Sigmoid colon (tissue), 7 donors: ENCODE measurements around the gene MAP1S. TPM values are rescaled to one million over a fixed set of nuclear protein-coding genes. Genes with fewer than 3 reads are reported as not detected.

Experiments used
- DNase-seq: peaks from one replicate; pipeline ENCODE4 v3.0.0-alpha.2; 2019
- H3K27ac ChIP-seq, 4 donors: fragments of 200-600 bp; sonication (generic); one replicate each; pipeline ENCODE4 v1.5.1; 2016 to 2019; ENCODE audit warnings: mild to moderate bottlenecking in 1 of 4
- H3K27me3 ChIP-seq, 3 donors: fragments of 200-600 bp; sonication (generic); one replicate each; pipeline ENCODE4 v1.5.1; 2019; ENCODE audit warnings: mild to moderate bottlenecking in 1 of 3
- H3K36me3 ChIP-seq, 4 donors: fragments of 200-600 bp; sonication (generic); one replicate each; pipeline ENCODE4 v1.5.1; 2016 to 2019
- H3K4me1 ChIP-seq, 4 donors: fragments of 200-600 bp; sonication (generic); one replicate each; pipeline ENCODE4 v1.5.1; 2017 to 2019
- H3K4me3 ChIP-seq, 4 donors: fragments of 200-600 bp; sonication (generic); one replicate each; pipeline ENCODE4 v1.5.1; 2017 to 2019; ENCODE audit warnings: mild to moderate bottlenecking in 2 of 4, moderate library complexity in 1 of 4
- H3K9me3 ChIP-seq, 4 donors: fragments of 200-600 bp in 3 of 4; sonication (generic) in 3 of 4; one replicate each; pipeline versions ENCODE4 v1.5.1 to v1.6.1; 2013 to 2019
- EP300 ChIP-seq, 4 donors: sonication (generic); formaldehyde crosslinking; IDR thresholded peaks; one replicate each; pipeline ENCODE4 v1.6.1; 2017; ENCODE audit warnings: antibody characterized with exemption in 4 of 4
- POLR2A ChIP-seq, 2 donors: fragments of 450-650 bp; IDR thresholded peaks; one replicate each; pipeline ENCODE4 v1.6.1; 2016; ENCODE audit warnings: antibody characterized with exemption in 2 of 2, mild to moderate bottlenecking in 2 of 2, moderate library complexity in 2 of 2
- POLR2AphosphoS5 ChIP-seq, 4 donors: sonication (generic); formaldehyde crosslinking; IDR thresholded peaks; one replicate each; pipeline ENCODE4 v1.6.1; 2017; ENCODE audit warnings: antibody characterized with exemption in 4 of 4
- WGBS, 2 donors: extraction: QIAGEN DNeasy Blood & Tissue Kit; methylation state at CpG; one replicate each; pipeline ENCODE4 v1.1.7; 2013; 5-methylcytosine and 5-hydroxymethylcytosine counted together
- intact Hi-C: fragments of 100-400 bp; cut with DNase I; formaldehyde crosslinking; loops from one replicate; pipeline ENCODE4 v1.15.1; 2023
- polyA plus RNA-seq, 3 donors: library from polyadenylated mRNA; stranded (reverse); fragments of 200-250 nt; gene quantifications; one replicate each; pipeline ENCODE4 v1.2.3, GENCODE V29; 2013
- total RNA-seq, 4 donors: library from RNA; depleted of rRNA; stranded (reverse); fragments of >200 nt; gene quantifications; one replicate each; pipeline ENCODE4 v1.1.0, GENCODE V29; 2016
- TF ChIP-seq, protein P1 (sequence below), 4 experiments: fragments of 450-650 bp in 3 of 4; fragments of 200-600 bp in 1 of 4; IDR thresholded peaks; one replicate each; pipeline ENCODE4 v1.5.1; 2016 to 2019; ENCODE audit warnings: antibody characterized with exemption in 4 of 4, mild to moderate bottlenecking in 3 of 4, moderate library complexity in 2 of 4
- donor health status: healthy with polysubstance abuse.
- donor health status: Bipolar disorder and iron deficiency.
- donor health status: healthy.

Gene MAP1S, protein sequence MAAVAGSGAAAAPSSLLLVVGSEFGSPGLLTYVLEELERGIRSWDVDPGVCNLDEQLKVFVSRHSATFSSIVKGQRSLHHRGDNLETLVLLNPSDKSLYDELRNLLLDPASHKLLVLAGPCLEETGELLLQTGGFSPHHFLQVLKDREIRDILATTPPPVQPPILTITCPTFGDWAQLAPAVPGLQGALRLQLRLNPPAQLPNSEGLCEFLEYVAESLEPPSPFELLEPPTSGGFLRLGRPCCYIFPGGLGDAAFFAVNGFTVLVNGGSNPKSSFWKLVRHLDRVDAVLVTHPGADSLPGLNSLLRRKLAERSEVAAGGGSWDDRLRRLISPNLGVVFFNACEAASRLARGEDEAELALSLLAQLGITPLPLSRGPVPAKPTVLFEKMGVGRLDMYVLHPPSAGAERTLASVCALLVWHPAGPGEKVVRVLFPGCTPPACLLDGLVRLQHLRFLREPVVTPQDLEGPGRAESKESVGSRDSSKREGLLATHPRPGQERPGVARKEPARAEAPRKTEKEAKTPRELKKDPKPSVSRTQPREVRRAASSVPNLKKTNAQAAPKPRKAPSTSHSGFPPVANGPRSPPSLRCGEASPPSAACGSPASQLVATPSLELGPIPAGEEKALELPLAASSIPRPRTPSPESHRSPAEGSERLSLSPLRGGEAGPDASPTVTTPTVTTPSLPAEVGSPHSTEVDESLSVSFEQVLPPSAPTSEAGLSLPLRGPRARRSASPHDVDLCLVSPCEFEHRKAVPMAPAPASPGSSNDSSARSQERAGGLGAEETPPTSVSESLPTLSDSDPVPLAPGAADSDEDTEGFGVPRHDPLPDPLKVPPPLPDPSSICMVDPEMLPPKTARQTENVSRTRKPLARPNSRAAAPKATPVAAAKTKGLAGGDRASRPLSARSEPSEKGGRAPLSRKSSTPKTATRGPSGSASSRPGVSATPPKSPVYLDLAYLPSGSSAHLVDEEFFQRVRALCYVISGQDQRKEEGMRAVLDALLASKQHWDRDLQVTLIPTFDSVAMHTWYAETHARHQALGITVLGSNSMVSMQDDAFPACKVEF
- total RNA-seq = 10 to 100 TPM; 13.3 to 35.8 (median 16.6) TPM
- polyA plus RNA-seq = 10 to 100 TPM; 13.8 to 20.6 (median 15.7) TPM

DNA sequence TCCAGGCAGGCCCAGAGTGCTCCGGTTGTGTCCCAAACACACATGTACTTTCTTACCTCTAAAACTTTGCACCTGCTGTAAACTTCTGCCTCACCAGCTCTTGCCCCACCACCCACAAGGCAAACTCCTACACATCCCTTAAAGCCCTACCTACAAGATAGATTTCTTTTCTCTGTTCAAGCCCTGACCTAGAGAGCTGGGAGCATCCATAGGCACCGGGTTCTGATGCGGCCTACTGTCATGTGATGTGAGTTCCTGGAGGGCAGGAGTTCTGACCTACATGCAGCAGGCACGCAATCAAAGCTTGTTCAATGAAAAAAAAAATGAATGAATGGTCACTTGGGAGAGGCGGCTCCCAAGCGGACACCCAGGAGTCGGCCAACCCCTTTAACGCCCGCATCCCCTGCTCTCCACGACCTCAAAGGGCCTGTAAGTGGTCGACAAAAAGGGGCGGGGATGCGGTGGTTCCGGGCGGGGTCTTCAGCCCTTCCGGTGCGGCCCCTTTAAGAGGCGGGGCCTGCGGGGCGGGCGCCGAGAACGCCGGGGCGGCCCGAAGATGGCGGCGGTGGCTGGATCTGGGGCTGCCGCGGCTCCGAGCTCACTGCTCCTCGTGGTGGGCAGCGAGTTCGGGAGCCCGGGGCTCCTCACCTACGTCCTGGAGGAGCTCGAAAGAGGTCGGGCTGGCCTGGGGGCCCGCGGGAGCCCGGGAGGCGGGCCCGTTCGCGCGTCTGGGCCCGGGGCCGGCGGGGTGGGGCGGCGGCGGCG lies at the start of gene MAP1S:
TSS of gene MAP1S (plus strand) at position 534 of the 765 bp plus-strand sequence. CDS start at position 557, 23 bp downstream.
- Histone ChIP-seq H3K27me3 (no peaks in the 10 kb centered on the region), H3K27ac (peak within 1 kb of the TSS; percentile 64 to 81 (median 76)), H3K4me3 (peak within 1 kb of the TSS; percentile 84 to 100 (median 96)), H3K9me3 (no peaks in the 10 kb centered on the region), H3K4me1 (peaks cover 0 to 53% (median 47%) of the 10 kb centered on the region in 4 donors), H3K36me3 (peaks cover 0 to 7% (median 0%) of the 10 kb centered on the region in 4 donors)
- TF ChIP-seq, protein P1, sequence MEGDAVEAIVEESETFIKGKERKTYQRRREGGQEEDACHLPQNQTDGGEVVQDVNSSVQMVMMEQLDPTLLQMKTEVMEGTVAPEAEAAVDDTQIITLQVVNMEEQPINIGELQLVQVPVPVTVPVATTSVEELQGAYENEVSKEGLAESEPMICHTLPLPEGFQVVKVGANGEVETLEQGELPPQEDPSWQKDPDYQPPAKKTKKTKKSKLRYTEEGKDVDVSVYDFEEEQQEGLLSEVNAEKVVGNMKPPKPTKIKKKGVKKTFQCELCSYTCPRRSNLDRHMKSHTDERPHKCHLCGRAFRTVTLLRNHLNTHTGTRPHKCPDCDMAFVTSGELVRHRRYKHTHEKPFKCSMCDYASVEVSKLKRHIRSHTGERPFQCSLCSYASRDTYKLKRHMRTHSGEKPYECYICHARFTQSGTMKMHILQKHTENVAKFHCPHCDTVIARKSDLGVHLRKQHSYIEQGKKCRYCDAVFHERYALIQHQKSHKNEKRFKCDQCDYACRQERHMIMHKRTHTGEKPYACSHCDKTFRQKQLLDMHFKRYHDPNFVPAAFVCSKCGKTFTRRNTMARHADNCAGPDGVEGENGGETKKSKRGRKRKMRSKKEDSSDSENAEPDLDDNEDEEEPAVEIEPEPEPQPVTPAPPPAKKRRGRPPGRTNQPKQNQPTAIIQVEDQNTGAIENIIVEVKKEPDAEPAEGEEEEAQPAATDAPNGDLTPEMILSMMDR (IDR thresholded peaks at IDR 0.05) = no peak
- TF ChIP-seq POLR2A (IDR thresholded peaks at IDR 0.05) (peak; percentile 33 to 44), POLR2AphosphoS5 (IDR thresholded peaks at IDR 0.05) (peak; percentile 69 to 91 (median 81)), EP300 (IDR thresholded peaks at IDR 0.05) (no peak)
- intact Hi-C loops = loop anchor here (2.0 kb wide), 1 partner anchor 28 kb away; no protein-coding TSS in a partner anchor
- no peak for DNase-seq
- 1 to 3% methylated on average over 53 of the region's 53 CpGs for WGBS, 2 donors

DNA sequence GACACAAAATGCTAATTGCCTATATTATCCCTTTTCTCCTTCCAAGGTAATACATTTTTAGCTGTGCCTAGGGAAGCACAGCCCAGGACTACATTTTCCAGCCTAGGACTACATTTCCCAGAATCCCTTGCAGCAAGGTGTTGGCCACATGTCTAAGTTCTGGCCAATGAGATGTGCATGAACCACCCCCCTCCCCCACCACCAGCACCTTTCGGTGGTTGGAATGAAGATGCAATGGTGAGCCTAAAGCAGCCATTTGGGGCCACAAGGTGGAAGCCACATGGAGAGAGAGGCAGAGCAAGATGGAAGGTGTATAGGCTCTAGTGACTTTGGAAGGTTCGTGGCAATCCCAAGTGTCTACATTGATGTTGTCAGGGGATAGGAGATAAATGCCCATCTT lies 47.4 kb upstream of the MAP1S start:
- Histone ChIP-seq H3K36me3 (no peaks in the 10 kb centered on the region), H3K4me1 (no peaks in the 10 kb centered on the region), H3K27me3 (peaks cover 0 to 5% (median 0%) of the 10 kb centered on the region in 3 donors), H3K27ac (no peak overlapping the region), H3K9me3 (no peaks in the 10 kb centered on the region), H3K4me3 (no peak overlapping the region)
- no peak for DNase-seq
- intact Hi-C loops = no loop called here
- 69 to 72% methylated on average over 2 of the region's 2 CpGs for WGBS, 2 donors
- TF ChIP-seq, protein P1 (IDR thresholded peaks at IDR 0.05) = no peak
- TF ChIP-seq EP300 (IDR thresholded peaks at IDR 0.05) (no peak), POLR2A (IDR thresholded peaks at IDR 0.05) (no peak), POLR2AphosphoS5 (IDR thresholded peaks at IDR 0.05) (no peak)

DNA sequence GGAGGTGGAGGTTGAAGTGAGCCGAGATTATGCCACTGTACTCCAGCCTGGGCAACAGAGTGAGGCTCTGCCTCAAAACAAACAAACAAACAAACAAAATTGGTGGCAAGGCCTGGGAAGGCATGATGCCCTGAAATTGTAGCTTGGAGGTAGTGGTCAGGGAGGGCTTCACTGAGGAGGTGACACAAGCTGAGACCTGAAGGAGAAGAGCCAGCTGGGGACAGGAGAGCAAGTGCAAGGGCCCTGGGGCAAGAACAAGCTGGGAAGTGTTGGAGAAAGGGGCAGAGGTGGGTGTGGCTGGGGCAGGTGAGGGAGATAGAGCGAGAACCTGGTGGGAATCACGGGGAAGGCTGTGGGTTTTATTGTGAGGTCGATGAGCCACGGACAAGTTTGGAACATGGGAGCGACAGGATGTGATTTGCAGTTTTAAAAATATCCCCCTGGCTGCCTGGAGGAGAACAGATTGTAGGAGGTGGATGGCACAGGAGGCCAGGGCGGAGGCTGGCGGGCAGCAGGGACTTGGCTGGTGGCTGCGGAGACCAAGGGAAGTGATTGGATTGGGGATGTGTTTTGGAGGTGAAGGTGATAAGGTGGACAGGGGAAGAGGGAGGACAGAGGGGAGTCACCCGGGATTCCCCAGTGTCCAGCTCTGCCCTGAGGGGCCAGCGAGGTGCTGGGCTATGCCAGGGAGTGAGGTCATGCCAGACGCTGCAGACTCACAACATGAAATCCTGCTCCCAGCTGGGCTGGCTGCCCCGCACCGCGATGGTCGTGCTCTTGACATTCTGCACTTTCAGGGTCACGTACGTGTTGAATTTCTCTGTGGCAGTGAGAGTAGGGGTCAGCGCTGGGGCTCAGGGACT lies 45.1 kb upstream of the MAP1S start:
- Histone ChIP-seq H3K4me1 (no peaks in the 10 kb centered on the region), H3K27ac (no peak overlapping the region), H3K27me3 (peaks cover 0 to 27% (median 11%) of the 10 kb centered on the region in 3 donors), H3K9me3 (no peaks in the 10 kb centered on the region), H3K36me3 (no peaks in the 10 kb centered on the region), H3K4me3 (no peak overlapping the region)
- no peak for DNase-seq
- intact Hi-C loops = no loop called here
- no peak for TF ChIP-seq EP300 (IDR thresholded peaks at IDR 0.05)
- no peak for TF ChIP-seq POLR2AphosphoS5 (IDR thresholded peaks at IDR 0.05)
- TF ChIP-seq, protein P1 (IDR thresholded peaks at IDR 0.05) = no peak
- TF ChIP-seq POLR2A (IDR thresholded peaks at IDR 0.05) = no peak
- WGBS, 2 donors = 65 to 71% methylated on average over 19 of the region's 19 CpGs
